Fibroblast of upper back skin (primary cell): ENCODE results near the gene SEMA6A.
A peak's percentile ranks its signal among the peaks of the same experiment; 100 is the strongest.

Experiments
- DNase-seq: peaks from one replicate; pipeline ENCODE4 v3.0.0-alpha.2; 2013

The SEMA6A gene

DNA sequence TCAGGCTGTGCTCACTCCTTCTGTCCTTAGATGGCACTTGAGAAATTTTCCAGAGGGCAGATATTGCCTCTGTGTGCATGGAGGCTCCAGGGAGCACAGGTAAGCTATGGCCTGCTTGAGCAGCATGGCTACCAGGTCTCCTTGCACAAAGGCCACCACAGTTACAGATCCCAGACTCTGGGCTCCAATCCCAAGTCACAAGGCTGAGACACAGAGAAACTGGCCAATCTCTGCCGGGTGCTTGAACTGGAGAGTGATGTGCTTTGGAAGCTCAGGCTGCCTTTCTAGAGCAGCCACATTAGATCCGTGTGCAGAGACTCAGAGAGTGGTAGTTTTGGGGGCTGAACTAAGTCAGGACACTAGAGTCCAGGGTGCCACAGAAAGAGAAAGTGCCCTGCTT lies 145.7 kb downstream of the SEMA6A start:
- no peak for DNase-seq

DNA sequence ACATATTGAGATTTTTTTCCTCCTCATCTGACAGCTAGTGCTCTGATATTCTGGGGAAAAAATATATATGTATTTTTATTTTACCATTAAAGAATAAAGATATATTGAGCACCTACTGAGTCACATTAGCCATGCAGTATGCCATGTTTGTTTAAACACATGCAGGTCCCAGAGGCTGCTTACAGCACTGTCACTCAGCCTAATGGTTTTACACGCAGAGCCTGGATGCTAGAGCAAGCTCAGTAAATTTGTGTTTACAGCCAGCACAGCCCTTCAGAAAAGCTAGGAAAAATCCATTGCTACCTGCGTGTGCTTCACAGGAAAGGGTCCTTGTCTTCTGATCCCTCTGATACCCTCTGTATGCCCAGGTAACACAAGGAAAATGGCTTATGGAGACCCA lies 146.2 kb downstream of the SEMA6A start:
- DNase-seq, result no peak

DNA sequence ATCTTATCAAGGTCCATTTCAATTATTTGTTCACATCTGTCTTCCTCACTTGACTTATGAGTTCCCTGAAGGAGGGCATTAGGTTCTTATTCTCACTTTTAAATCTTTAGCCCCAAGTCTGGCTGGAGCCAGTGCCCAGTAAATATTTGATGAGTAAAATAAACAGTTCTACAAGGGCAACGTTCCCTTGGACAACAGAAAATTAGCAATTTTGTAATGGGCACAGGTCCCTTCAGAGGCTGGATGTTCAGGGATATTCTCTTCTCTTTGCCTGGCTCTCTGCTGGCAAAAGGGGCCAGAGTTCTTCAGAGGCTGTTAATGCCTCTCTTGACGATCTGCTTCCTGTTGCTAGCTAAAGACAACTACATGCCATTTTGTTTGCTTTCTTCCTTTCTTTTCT lies 149.7 kb downstream of the SEMA6A start:
- DNase-seq, result no peak

DNA sequence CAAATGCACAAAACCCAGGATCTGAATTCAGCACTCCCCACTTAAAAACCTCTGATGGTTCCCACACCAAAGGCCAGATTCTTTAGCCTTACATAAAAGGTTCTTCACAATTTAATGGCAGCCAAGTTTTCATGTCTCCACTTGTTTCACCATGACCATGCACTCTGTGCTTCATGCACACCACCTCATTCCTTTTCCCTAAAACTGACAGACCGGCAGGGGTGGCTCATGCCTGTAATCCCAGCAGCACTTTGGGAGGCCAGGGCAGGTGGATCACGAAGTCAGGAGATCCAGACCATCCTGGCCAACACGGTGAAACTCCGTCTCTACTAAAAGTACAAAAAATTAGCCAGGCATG lies 150.4 kb downstream of the SEMA6A start:
- no peak for DNase-seq

DNA sequence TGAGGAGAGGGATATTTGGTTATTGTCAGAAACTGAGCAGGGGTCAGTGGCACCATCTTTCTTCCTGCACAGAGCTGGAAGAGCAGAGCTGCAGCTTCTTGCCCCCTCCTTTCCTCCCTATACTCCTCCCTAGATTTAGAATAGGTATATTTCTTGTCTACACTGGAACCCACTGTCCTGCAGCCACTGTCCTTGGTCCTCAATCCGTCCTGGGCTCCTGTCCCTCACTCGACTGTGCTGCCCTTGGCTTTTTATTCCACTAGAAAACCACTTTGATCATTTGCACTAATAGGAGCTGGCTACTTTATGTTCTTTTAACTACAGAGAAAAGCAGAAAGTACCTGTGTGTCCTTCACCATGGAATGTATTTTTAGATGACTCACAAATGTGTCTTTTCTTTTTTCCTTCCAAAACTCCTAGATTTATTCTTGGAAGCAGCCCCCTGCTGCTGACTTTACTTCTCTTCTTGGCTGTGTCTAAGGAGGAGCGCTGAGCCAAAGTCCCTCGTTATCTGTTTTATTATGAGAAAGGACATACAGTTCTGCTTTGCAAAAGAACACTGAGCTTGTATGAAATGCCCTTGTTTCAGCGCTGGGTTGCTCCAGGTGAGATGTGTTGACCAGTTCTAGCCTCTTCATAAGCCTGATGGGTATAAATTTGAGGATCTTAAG lies 150.9 kb downstream of the SEMA6A start:
- no peak for DNase-seq

DNA sequence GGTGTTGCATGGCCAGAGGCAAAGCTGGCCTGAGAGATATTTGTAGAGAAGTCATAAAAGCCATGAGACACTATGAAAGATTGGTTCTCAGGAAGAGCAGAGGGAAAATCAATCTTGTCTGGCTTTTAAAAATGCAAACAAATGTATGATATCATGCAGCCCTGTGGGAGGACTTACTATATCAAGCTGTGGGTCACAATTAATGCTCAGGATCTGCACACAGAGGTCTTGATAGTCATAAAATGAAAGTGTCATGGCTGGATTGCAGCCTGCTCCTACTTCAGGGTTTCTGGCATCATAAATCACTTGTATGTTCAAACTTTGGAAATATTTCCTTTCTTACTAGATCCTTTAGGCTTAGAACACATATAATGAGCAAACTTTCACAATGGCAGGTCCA lies 151.5 kb downstream of the SEMA6A start:
- peak; percentile 10 for DNase-seq

DNA sequence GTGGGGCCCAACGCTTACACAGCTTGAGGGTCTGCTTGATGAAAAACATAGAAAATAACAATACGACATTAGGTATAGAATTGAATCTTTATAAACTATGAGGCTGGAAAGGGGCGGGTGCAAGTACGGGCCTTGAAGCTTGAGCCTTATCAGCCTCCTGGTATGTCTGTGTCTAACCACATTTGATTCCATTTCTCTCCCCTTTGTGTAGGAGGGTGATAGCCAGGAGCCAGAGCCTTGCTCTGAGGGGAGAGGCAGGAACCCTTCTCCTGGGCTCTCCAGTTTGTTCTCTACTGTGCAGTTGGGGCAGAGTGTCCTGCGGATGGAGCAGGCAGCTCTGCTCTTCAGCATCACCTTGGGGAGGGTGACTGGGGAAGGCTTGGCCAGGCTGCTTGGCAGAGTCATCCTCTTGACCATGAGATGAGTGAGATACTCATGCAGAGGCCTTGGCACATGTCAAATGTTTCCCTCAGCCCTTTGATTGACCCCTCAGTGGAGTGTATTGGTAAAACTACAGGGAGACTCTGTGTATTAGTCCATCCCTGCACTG lies 153.5 kb downstream of the SEMA6A start:
- no peak for DNase-seq

DNA sequence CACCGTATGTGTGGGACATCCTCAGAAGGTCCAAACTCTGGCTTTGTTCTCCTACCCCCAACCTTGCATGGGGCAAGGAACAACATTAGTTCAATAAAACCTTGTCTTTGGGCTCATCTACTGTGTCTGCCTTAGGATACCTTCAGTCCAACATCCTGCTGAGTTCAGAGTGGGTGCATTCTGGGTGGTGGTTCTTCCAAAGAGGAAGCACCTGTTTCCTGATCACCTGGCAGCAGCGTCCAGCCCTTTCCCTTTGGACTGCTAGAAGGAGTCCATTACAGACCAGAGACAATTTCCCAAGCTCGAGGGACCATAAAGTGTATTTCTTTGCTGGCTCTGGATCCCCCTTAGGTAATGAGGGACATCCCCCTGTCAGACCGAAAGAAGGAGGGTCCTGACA lies 154.1 kb downstream of the SEMA6A start:
- DNase-seq, result no peak

DNA sequence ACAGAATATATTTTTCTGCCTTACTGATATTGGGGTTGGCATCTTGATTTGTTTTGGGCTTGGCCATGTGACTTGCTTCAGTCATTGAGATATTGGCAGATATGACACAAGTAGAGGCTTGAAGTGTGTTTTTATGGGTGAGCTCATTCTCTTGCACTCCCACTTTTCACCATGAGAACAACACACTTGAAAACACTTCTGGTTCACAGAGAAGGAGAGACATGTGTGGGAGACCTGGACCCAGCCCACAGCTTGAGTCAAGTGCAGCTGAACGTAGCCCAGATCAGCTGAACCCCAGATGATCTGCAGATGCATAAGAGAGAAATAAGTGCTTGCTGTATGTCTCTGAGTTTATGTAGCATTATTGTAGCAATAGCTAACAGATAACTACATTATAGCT lies 155.4 kb downstream of the SEMA6A start:
- DNase-seq, result no peak

DNA sequence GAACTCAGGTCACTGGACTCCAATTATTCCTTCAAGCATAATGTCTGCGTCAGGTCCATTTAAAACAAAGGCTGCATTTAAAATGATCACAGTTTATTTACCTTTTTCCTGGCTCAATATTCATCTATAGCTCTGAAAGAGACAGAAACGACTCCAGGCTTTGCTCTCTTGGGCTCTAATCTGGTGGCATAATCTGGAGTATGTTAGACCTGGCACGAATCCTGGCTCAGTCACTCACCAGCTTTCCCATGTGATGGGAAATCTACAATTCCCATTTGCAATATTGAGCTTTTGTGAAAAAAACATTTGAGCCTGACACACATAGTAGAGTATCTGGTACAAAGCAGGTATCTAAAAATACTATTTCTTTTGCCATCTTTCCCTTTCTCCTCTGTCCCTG lies 155.8 kb downstream of the SEMA6A start:
- no peak for DNase-seq

DNA sequence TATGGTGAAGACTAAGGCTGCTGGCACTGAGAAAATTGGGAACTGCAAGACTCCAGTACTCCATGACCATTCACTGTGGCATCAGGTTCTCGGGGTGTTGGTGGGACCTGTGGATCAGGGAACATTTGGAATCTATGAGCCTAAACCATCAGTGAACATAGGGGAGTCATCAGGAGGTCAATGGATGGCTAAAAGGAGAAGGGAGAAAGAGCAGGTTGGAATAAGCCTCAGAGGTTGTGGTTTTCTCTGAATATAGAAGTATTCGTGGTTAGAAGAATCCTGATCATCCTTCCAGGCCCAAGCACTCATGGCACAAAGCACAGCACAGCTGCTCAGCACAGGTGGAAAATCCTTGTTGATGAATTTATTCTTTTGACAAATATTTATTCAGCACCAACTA lies 156.6 kb downstream of the SEMA6A start:
- no peak for DNase-seq

DNA sequence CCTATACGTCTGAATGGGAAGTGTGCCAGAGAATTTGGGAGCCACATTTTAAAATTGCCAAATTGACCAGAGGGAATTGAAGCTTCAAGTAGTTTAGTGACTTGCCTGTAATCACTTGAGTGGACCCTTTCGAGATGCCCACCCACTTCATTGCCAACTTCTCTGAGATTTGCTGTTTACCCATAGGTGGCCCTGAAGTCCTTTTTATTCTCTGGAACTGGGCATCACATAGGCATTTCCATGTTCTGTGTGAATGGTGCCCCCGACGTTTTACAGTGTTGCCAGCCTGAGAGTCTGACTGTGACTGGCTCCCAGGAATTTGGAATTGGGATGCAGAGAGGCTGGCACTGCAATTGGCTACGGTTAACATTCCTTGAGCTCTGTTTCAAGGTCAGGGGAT lies 158.6 kb downstream of the SEMA6A start:
- no peak for DNase-seq

DNA sequence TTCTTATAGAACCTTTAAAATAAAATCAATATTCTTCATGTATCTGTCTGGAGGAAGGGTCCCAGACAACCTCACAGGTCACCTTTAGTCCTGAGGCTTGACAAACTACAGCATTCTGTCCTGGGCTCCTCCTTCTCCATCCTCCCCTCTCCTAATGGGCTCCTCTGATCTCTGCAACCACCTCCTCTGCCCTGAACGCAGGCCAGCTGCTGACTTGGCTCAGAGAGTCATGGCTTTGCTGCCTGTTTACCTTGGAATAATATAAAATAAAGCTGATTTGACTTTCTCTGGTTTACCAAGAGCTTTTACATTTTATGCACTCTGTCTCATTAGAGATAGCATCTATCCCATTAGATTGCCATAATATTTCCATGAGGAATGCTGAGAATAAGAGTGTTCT lies 159.4 kb downstream of the SEMA6A start:
- DNase-seq, result no peak

DNA sequence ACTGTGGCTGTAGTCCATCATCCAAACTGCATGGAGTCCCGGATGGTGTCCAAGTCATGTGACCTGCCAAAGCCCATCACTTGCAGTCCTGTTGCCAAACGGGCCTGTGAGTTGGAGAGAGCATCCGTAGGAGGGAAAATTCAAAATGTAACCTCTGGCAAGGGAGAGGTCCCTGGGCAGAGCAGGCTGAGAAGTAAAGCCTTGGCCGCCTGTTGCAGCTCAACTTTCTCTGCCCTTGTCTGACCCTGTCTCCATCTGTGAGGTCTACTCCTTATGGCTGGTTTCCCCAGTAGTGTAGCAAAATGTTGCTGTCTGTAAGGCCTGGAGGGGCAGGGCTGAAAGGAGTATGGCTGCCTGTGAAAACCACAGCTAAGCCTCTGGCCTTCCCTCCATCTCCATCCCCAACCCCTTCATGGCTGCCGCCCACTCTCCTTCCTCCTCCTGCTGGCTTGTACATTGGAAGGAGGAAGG lies 163.5 kb downstream of the SEMA6A start:
- DNase-seq, result no peak

DNA sequence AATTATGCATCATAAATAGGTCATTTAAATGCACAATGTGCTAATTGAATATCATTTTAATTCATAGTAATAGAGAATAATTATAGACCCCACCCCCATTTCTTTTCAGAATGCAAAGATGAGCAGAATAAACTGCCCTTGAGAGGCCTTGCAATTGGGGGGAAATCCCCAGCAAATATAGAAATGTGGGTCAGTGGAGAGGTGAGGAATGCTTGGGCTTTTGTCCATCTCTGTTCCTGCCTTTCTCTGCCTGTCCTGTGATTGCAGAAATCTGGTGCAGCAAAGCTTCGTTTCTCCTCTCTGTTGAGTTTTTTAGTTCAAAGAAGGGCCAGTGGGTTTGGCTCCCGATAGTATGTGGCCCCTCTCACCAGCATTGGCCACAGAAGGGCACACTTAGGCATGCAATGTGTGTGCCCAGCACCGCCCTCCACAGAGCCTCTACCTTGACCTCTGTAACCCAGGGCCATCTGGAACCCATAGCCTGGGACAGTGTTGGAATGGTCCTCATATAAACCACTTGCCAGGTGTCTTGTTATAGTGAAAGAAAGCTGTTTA lies 164.2 kb downstream of the SEMA6A start:
- no peak for DNase-seq

DNA sequence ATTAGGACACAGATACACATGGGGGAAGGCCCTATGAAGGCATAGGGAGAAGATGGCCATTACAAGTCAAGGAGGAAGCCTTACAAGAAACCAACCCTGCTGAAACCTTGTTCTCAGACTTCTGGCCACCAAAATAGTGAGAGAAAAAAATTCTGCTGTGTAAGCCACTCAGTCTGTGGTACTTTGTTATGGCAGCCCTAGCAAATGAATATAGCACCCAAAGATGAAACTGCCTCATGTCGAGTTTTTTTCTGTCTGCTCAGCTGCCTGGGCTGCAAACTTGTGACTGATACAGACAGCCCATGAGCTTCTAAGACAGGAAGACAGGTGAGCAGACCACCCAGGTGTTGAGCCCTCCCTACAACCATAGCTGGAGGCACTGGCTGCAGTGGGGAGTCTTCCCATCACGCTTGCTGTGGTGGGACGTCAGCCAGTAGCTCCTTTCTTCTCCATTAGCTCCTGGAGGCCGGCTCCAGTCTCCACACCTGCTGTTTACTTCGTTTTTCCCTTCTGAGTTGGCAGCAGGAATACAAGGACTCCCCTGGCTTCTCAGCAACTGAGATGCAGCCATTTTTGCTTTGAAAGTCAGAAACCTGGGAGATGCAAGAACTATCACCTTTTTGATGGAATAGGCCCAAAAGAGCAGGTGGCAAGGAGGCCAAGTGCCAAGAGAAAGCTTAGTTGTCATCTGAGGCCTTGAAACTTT lies 164.9 kb downstream of the SEMA6A start:
- no peak for DNase-seq

DNA sequence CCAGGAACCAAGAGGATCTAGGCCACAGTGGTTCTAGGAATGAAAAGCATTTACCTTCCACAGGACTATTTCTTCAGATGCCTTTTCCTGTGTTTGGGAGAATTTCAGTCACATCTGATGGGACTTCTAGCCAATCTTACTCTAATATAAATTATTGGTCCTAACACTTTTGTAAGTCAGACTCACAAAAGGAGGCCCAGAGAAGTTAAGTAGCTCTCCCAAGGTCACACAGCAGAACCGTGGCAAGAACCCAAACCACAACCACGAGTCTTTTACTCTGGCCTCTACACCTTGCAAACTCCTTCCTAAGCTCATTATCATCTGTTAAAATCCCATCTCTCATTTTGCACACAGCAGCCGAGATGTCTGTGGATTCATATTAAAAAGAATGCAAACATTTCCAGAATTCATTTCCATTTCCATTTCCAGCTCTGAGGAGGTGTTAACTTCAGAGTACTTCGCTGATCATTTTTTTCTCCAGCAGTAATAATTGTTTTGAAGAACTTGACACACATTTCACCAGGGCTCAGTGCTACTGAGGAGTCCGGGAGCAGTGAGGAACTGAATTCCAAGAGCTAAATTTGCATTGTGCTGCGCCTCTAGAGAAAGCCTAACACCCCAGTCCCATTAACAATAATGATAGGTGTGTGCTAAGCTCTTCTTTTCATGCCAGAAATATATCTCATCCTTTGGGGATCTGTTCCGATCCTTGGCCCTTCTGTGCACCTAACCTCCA lies 168.1 kb downstream of the SEMA6A start:
- DNase-seq, result no peak

DNA sequence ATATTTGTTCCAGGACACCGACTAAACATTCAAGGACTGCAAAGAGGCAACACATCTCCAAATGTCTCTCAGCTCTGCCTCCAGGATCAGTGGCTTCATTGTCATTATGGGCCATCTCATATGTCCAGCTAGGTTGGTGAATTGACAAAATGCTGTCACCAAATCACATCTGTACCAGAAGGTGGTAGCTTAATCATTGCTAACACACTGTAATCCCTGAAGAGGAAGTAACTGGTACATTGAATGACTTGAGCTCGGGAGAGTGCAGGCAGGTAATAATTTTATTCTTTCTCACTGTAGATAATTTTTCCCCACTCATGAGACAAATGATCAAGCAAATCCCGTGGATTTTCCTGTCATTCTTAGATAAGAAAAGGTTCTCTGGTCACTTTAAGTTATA lies 169.8 kb downstream of the SEMA6A start:
- no peak for DNase-seq

DNA sequence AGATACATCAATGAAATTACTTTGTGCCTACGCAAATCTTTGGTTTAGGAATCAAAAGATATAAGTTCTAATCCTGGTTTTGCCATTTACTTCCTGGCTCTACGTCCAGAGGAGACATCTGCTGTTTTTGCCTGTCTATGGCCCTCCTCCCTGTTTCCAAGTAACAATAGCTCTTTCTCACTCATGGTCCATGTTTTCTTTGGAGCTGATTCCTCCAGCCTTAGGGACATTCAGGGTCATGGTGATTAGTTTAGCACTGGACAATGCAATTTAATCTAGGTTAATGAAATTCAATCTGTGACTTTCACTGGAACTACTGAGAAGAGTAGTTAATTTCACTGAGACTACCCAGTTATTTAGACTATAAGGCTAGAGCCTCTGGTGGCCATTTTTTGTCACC lies 170.6 kb downstream of the SEMA6A start:
- no peak for DNase-seq

DNA sequence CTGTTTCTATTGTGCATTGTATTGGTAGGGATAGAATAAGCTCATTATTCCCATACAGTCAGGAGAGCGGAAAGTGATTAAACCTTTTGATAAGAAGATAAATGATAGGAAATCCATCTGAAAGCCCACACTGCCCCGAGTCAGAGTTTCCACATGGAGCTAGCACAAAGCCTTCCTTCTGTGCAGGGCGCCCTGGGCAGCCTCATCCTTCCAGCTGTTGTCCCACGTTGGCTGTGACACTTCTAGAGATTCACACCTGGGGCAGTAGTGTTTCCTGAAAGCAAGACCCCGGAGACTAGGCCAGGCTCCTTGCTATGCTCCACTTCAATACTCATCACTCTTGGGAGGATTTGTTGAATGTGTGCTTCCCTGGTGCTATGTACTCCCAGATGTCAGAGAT lies 172.4 kb downstream of the SEMA6A start:
- no peak for DNase-seq

DNA sequence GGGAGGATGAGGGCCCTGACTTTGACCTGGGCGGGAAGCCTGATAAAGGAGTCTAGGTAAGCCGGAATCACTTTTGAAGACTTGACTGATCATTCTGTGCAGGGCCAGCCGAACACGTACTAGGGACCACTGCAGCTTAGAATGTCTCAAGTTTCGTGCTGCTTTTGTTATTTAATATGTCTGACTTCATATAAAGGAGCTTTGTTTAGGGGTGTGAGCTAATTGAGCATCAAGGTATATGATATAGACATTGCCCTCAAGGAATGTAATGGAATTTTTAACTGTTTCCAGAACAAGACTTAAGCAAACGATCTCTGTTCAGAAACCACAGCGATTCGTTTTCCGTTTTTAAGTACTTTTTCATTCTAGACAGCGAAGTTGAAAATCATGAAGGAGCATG lies 173.0 kb downstream of the SEMA6A start:
- DNase-seq, result no peak

DNA sequence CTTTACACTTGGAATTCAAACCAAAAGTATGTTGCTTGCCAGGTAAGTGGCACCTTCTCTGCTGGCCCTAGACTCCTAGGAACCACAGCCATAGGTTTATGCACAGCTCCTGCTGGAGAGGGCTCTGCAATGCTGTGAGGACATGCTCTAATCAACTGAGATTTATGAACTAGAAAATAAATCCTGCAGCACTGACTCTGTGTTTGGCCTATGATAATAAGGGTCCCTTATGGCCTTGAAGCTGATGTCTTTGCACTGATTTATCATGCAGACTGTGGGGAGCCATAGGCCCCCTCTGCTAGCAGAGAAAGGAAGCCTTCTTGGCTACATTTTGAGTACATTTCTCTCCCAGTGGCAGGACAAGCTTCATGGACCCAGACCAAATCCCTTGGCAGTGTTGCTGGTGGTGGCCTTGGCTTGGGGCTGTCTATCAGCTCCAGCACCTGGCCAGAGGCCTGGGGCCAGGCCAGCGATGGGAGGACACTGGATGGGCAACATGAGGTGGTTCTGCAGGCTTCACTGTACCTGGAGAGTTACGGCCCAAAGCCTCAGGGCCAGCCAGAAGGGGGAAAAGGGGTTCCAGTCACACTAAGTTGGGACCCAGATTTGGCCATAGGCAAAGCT lies 178.0 kb downstream of the SEMA6A start:
- no peak for DNase-seq

DNA sequence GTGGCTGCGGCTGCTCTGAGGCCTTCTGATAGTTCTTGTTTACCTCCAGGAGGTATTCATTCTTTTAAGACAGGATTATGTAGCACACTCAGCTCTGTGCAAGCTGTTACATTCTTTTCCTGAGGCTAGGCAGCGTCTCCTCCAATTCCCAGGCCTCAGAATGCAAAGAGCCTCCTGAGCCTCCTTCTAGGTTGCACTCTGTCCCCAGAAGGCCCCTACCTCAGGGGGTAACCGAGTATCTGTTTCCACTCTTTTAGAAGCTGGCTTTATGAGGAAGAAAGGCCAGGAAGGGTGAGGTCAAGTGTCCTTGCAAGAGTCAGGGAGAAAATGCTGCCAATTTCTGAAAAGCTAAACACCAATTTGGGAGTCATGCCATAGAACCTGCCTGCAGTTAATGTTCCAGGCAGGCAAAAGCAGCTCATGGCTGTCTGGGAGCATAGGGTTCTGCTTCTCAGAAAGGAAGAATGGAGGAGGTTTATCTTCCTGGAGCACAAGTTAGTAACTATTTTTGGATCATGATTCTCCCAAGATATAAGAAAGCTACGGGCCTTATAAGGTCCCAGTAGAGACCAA lies 178.9 kb downstream of the SEMA6A start:
- DNase-seq, result no peak
